Measurements from ENCODE around the gene TRPM2. TPM values are rescaled to one million over a fixed set of nuclear protein-coding genes. Genes with fewer than 3 reads are reported as not detected.

TRPM2 gene
- total RNA-seq, 1 donor, result 3.5 TPM

Small RNAs within 50 kb of the gene (small RNA-seq; reads per million reads assigned to genes)
- not detected for gene RF00285

Other genes starting within 250 kb of the TRPM2 start
- gene PWP2, start 246.2 kb upstream of the TRPM2 start, total RNA-seq, result 7.8 TPM
- 25.6 TPM for gene GATD3, start 219.9 kb upstream of the TRPM2 start, total RNA-seq
- gene ICOSLG, start 112.7 kb upstream of the TRPM2 start, total RNA-seq, result 4.3 TPM
- not detected for gene DNMT3L, start 91.7 kb upstream of the TRPM2 start, total RNA-seq
- gene AIRE, start 67.7 kb upstream of the TRPM2 start, total RNA-seq, result 0.27 TPM
- gene PFKL, start 53.6 kb upstream of the TRPM2 start, total RNA-seq, result 278 TPM
- gene CFAP410, start 14.2 kb upstream of the TRPM2 start, total RNA-seq, result 19.7 TPM
- 1.1 TPM for gene LRRC3, start 101.9 kb downstream of the TRPM2 start, total RNA-seq
- gene KRTAP10-1, start 186.6 kb downstream of the TRPM2 start, total RNA-seq, result not detected
- not detected for gene KRTAP10-2, start 197.9 kb downstream of the TRPM2 start, total RNA-seq
- gene KRTAP10-3, start 205.2 kb downstream of the TRPM2 start, total RNA-seq, result not detected
- not detected for gene KRTAP10-4, start 220.1 kb downstream of the TRPM2 start, total RNA-seq
- gene KRTAP10-5, start 227.0 kb downstream of the TRPM2 start, total RNA-seq, result not detected
- not detected for gene KRTAP10-6, start 238.9 kb downstream of the TRPM2 start, total RNA-seq
- gene KRTAP10-7, start 247.0 kb downstream of the TRPM2 start, total RNA-seq, result under 0.01 TPM